Stimulated activated CD8-positive, alpha-beta memory T cell treated with anti-CD3 and anti-CD28 coated beads, Interleukin-15, amount 100 ng/mL, for 48 hours (primary cell): Measurements from ENCODE around the gene F12.

Source experiments
- DNase-seq, 2 donors: peaks; one replicate each; pipeline ENCODE4 v3.0.0-alpha.2; 2020; ENCODE audit warnings: low read depth in 2 of 2

Gene F12

DNA sequence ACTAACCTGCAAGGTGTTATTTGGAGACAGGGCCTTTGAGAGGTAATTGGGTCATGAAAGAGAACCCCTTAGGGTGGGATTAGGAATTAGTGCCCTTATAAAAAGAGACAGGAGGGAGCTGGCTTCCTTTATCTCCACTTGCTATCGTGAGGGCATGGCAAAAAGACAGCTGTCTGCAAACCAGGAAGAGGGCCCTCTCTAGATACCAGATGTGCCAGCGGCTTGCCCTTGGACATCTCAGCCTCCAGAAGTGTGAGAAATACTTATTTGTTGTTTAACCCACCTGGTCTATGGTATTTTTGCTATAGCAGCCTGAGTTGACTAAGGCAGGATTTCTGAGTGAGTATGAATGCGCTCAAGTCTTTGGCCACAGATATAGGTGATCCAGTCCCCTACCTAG is 52.6 kb downstream of the F12 start:
- DNase-seq, result no peak

DNA sequence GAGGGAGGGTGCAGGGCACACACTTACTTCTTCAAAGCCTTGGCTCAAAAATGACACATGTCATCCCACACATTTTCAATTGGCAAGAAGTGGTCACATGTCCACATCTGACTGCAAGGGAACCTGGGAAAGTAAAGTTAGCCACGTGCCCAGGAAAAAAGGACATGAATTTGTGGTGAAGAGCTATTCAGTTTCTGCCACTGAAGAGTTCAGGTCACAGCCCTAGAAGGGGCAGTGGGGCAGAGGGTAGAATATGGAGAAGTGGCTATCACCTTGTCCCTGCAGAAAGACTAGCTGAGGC is 53.5 kb downstream of the F12 start:
- no peak for DNase-seq

DNA sequence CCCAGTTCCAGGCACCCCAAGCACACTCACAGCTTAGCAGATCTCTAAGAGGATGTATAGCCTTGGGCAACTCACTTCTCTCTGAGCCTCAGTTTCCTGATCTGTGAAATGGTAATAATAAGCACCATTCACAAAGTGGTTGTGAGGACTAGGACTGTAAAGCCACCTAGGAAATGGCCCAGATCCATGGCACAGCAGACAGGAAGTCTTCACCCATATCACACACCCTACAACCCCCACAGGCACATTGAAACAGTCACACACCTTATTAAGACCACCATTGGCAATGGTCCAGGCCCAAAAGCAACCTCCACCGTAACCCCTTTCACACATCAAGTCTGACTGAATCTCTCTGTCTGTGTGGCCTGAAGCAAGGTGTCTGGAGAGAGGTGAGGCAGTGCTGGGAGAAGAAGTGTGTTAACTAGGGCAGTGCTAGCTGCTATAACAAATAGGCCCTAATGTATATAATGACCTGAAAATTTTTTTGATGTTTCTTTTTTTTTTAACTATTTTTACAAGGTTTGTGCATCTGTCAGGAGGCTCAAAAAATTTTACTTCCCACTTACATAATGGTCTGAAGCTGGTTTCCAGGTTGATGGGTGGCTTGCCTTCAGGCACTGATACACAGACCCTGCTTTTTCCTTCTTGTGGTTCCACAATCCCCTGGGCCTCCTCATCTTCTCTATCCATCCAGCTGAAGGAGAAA is 54.0 kb downstream of the F12 start:
- no peak for DNase-seq

DNA sequence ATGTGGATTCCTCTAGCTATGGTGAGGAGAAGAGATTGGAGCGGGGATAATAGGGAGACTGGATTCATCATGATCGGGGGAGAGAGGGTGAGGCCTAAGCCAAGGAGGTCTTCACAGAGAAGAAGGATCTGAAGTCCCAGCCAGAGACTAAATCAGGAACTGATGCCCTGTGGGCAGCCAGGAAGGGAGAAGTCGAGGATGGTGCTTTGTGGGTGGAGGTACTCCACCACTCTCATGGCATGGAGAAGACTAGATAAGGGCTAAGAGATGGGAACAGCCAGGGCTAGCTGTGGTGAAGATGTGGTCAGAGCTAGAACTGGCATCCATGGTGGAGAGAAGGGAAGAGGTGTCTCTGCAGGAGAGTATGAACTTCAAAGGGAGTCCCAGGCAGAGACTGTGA is 54.7 kb downstream of the F12 start:
- no peak for DNase-seq

DNA sequence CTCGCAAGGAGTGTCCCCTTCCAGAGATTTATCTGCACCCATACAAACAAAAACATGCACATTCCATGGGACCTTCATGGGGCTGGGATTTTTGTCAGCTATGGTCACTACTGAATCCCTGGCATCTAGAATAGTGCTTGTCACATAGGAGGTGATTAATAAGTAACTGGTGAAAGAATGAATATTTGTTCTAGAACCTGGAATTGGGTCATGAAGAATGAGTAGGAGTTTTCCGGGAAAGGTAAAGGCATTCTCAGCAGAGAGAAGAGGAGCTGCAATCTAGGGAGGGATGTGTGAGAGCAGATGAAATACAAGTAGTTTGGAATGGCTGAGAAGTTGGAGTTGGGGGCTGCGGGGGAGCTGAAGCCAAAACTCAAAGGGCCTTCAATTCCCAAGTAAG is 55.1 kb downstream of the F12 start:
- no peak for DNase-seq

DNA sequence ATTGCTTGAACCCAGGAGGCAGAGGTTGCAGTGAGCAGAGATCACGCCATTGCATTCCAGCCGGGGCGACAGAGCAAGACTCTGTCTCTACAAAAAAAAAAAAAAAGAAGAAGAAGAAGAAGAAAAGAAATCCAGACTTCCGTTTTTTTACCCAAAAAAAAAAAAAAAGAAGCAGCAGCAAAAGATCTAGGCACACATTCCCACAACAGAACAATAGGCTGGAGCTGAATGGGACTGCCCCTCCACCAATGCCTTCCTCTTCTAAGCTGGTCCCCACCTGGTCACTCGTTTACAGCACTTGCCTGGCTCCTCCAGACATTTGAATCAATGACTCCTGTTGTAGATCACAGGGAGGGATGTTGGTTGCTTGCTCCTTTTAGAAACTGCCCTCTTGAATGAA is 56.3 kb downstream of the F12 start:
- DNase-seq, result no peak
